ENCODE data around the gene BANF2. TPM values are rescaled to one million over a fixed set of nuclear protein-coding genes. Genes with fewer than 3 reads are reported as not detected.

Gene BANF2
- polyA plus RNA-seq, 3 donors, result not detected

GRCh38 chr20:17675519-17676377, 24.0 kb upstream of the BANF2 start:
- H3K4me2 ChIP-seq (replicated peaks; ENCODE audit: extremely low read depth, low read length, poor library complexity, severe bottlenecking), result no peak overlapping the region
- peaks cover 19 to 48% of the 10 kb centered on the region in 2 donors for H3K36me3 ChIP-seq (replicated peaks in 1 of 2; ENCODE audit: control insufficient read depth in 1 of 2, insufficient read depth in 2 of 2, low read length in 2 of 2)
- intact Hi-C loops (cut with micrococcal nuclease), result no loop called here
- Mint-ChIP-seq H3K36me3 (peaks cover 43 to 53% of the 10 kb centered on the region in 2 donors), H3K27me3 (ENCODE audit: low read depth in 3 of 3) (no peaks in the 10 kb centered on the region), H3K27ac (peak overlapping the region in 5 of 7 donors; percentile 12 to 77 (median 48)), H3K4me1 (peaks cover 62% of the 10 kb centered on the region), H3K9me3 (no peaks in the 10 kb centered on the region), H3K4me3 (no peak overlapping the region)
- H3K9ac ChIP-seq (ENCODE audit: insufficient read depth, low read length, poor library complexity, severe bottlenecking), result no peak overlapping the region
- no peak for TF ChIP-seq CTCF (IDR thresholded peaks at IDR 0.05)
- H3K9me3 ChIP-seq (replicated peaks in 1 of 2; ENCODE audit: control insufficient read depth in 1 of 2, insufficient read depth in 1 of 2, low read length in 2 of 2), result no peaks in the 10 kb centered on the region
- H3K4me1 ChIP-seq (ENCODE audit: control insufficient read depth in 1 of 2, insufficient read depth in 2 of 2, low read length in 2 of 2), result peaks cover 38 to 43% of the 10 kb centered on the region in 2 donors
- peak overlapping the region in 1 of 2 donors; percentile 30 for H3K27ac ChIP-seq (ENCODE audit: low read depth in 1 of 2, low read length in 2 of 2)
- H3K27me3 ChIP-seq (ENCODE audit: control insufficient read depth in 2 of 2, insufficient read depth in 2 of 2, low read length in 2 of 2), result no peaks in the 10 kb centered on the region
- H3K79me2 ChIP-seq (ENCODE audit: insufficient read depth, low read length), result peaks cover 96% of the 10 kb centered on the region
- WGBS (ENCODE audit: insufficient coverage), result 94% methylated on average over 8 of the region's 13 CpGs
- DNase-seq, result no peak
- no peak overlapping the region for H2AFZ ChIP-seq (ENCODE audit: insufficient read depth, low read depth, low read length, poor library complexity, severe bottlenecking)
- H3K4me3 ChIP-seq (replicated peaks in 1 of 3; ENCODE audit: low read depth in 2 of 3, low read length in 3 of 3), result no peak overlapping the region
- H4K20me1 ChIP-seq (ENCODE audit: insufficient read depth, low read length), result peaks cover 47% of the 10 kb centered on the region

- Mint-ChIP-seq H3K27ac (peak overlapping the region in 4 of 7 donors; percentile 18 to 77 (median 42)), H3K4me3 (no peak overlapping the region)
- H3K27ac ChIP-seq (ENCODE audit: low read depth in 1 of 2, low read length in 2 of 2), result peak overlapping the region in 1 of 2 donors; percentile 30
Measured at GRCh38 chr20:17676378-17676759, 23.4 kb upstream of the BANF2 start.

More at GRCh38 chr20:17676378-17676759, 23.4 kb upstream of the BANF2 start:
- WGBS (ENCODE audit: insufficient coverage), result no CpG with 5 or more reads among the region's 4 CpGs
- Histone ChIP-seq H3K27me3 (ENCODE audit: control insufficient read depth in 2 of 2, insufficient read depth in 2 of 2, low read length in 2 of 2) (no peaks in the 10 kb centered on the region), H3K4me2 (replicated peaks; ENCODE audit: extremely low read depth, low read length, poor library complexity, severe bottlenecking) (no peak overlapping the region), H3K79me2 (ENCODE audit: insufficient read depth, low read length) (peaks cover 95% of the 10 kb centered on the region), H4K20me1 (ENCODE audit: insufficient read depth, low read length) (peaks cover 47% of the 10 kb centered on the region), H3K4me1 (ENCODE audit: control insufficient read depth in 1 of 2, insufficient read depth in 2 of 2, low read length in 2 of 2) (peaks cover 32 to 38% of the 10 kb centered on the region in 2 donors), H3K9ac (ENCODE audit: insufficient read depth, low read length, poor library complexity, severe bottlenecking) (no peak overlapping the region), H3K9me3 (replicated peaks in 1 of 2; ENCODE audit: control insufficient read depth in 1 of 2, insufficient read depth in 1 of 2, low read length in 2 of 2) (no peaks in the 10 kb centered on the region), H3K36me3 (replicated peaks in 1 of 2; ENCODE audit: control insufficient read depth in 1 of 2, insufficient read depth in 2 of 2, low read length in 2 of 2) (peaks cover 19 to 48% of the 10 kb centered on the region in 2 donors), H2AFZ (ENCODE audit: insufficient read depth, low read depth, low read length, poor library complexity, severe bottlenecking) (no peak overlapping the region), H3K4me3 (replicated peaks in 1 of 3; ENCODE audit: low read depth in 2 of 3, low read length in 3 of 3) (no peak overlapping the region)
- H3K36me3 Mint-ChIP-seq, result peaks cover 43 to 53% of the 10 kb centered on the region in 2 donors
- intact Hi-C loops (cut with micrococcal nuclease), result no loop called here
- DNase-seq, result no peak
- H3K27me3 Mint-ChIP-seq (ENCODE audit: low read depth in 3 of 3), result no peaks in the 10 kb centered on the region
- H3K9me3 Mint-ChIP-seq, result no peaks in the 10 kb centered on the region
- H3K4me1 Mint-ChIP-seq, result peaks cover 56% of the 10 kb centered on the region
- TF ChIP-seq CTCF (IDR thresholded peaks at IDR 0.05), result no peak
